H9 (cell line): ENCODE measurements around the gene ARHGEF7. TPM values are rescaled to one million over a fixed set of nuclear protein-coding genes. Genes with fewer than 3 reads are reported as not detected.

Source experiments
- DNase-seq: peaks from one replicate; pipeline ENCODE4 v3.0.0-alpha.2; 2017
- H2AFZ ChIP-seq: one replicate; pipeline ENCODE4 v1.6.1; 2013; ENCODE audit warnings: mild to moderate bottlenecking, low read length, control low read depth, moderate library complexity
- H2AK5ac ChIP-seq: 2 replicates; pipeline ENCODE4 v1.6.1; 2013; ENCODE audit warnings: low read length, control low read depth, mixed read lengths; ENCODE audit not compliant: insufficient read length
- H2BK120ac ChIP-seq: one replicate; pipeline ENCODE4 v1.6.1; 2013; ENCODE audit warnings: low read depth, mild to moderate bottlenecking, low read length, control low read depth, inconsistent platforms; ENCODE audit not compliant: poor library complexity, severe bottlenecking
- H2BK12ac ChIP-seq: 2 replicates; pipeline ENCODE4 v1.6.1; 2013; ENCODE audit warnings: low read length, control low read depth, mixed read lengths, low read depth; ENCODE audit not compliant: insufficient read length
- H2BK15ac ChIP-seq: 2 replicates; pipeline ENCODE4 v1.6.1; 2013; ENCODE audit warnings: low read depth, low read length, control low read depth
- H2BK20ac ChIP-seq: one replicate; pipeline ENCODE4 v1.6.1; 2013; ENCODE audit warnings: low read depth, mild to moderate bottlenecking, low read length, control low read depth, inconsistent platforms; ENCODE audit not compliant: poor library complexity, severe bottlenecking
- H2BK5ac ChIP-seq: 2 replicates; pipeline ENCODE4 v1.6.1; 2013; ENCODE audit warnings: low read length, control low read depth, mixed read lengths; ENCODE audit not compliant: insufficient read length
- H3K14ac ChIP-seq: 2 replicates; pipeline ENCODE4 v1.6.1; 2013; ENCODE audit warnings: low read length, control low read depth; ENCODE audit not compliant: insufficient read depth
- H3K18ac ChIP-seq: 2 replicates; pipeline ENCODE4 v1.6.1; 2013; ENCODE audit warnings: low read depth, mild to moderate bottlenecking, mixed read lengths, low read length, control low read depth; ENCODE audit not compliant: insufficient read length
- H3K23ac ChIP-seq: 2 replicates; pipeline ENCODE4 v1.6.1; 2013; ENCODE audit warnings: low read length, control low read depth, mixed read lengths, low read depth; ENCODE audit not compliant: insufficient read length
- H3K23me2 ChIP-seq: 2 replicates; pipeline ENCODE4 v1.6.1; 2013; ENCODE audit warnings: low read depth, mild to moderate bottlenecking, mixed read lengths, low read length, control low read depth; ENCODE audit not compliant: insufficient read length, poor library complexity, severe bottlenecking
- H3K27ac ChIP-seq: 2 replicates; pipeline ENCODE4 v1.5.1; 2013; ENCODE audit warnings: low read length, control low read depth, mixed read lengths, low read depth; ENCODE audit not compliant: insufficient read length
- H3K27me3 ChIP-seq: 2 replicates; pipeline ENCODE4 v1.6.1; 2013; ENCODE audit warnings: low read length, control low read depth, inconsistent platforms; ENCODE audit not compliant: insufficient read depth
- H3K4ac ChIP-seq: 2 replicates; pipeline ENCODE4 v1.6.1; 2013; ENCODE audit warnings: low read depth, mild to moderate bottlenecking, control low read depth, inconsistent platforms, low read length, moderate library complexity
- H3K4me1 ChIP-seq: 2 replicates; pipeline ENCODE4 v1.6.1; 2013; ENCODE audit warnings: low read length, control low read depth, inconsistent platforms; ENCODE audit not compliant: insufficient read depth
- H3K4me2 ChIP-seq: 2 replicates; pipeline ENCODE4 v1.6.1; 2013; ENCODE audit warnings: low read length, control low read depth, mixed read lengths; ENCODE audit not compliant: insufficient read length, insufficient read depth
- H3K56ac ChIP-seq: 2 replicates; pipeline ENCODE4 v1.6.1; 2013; ENCODE audit warnings: low read depth, mild to moderate bottlenecking, mixed read lengths, low read length, control low read depth; ENCODE audit not compliant: insufficient read length
- H3K79me1 ChIP-seq: 2 replicates; pipeline ENCODE4 v1.6.1; 2013; ENCODE audit warnings: low read depth, mild to moderate bottlenecking, moderate library complexity, low read length, control low read depth, inconsistent platforms; ENCODE audit not compliant: insufficient read depth, poor library complexity, severe bottlenecking
- H3K79me2 ChIP-seq: 2 replicates; pipeline ENCODE4 v1.6.1; 2013; ENCODE audit warnings: low read length, control low read depth, inconsistent platforms; ENCODE audit not compliant: insufficient read depth
- H3K9ac ChIP-seq: 2 replicates; pipeline ENCODE4 v1.6.1; 2013; ENCODE audit warnings: low read length, control low read depth, mixed read lengths; ENCODE audit not compliant: insufficient read length; ENCODE audit errors: extremely low read depth
- H3K9me3 ChIP-seq: one replicate; pipeline ENCODE4 v1.6.1; 2013; ENCODE audit warnings: low read depth, low read length, inconsistent platforms; ENCODE audit not compliant: control insufficient read depth
- H3T11ph ChIP-seq: one replicate; pipeline ENCODE4 v1.6.1; 2013; ENCODE audit warnings: mild to moderate bottlenecking, low read length, control low read depth, inconsistent platforms
- H4K20me1 ChIP-seq: one replicate; pipeline ENCODE4 v1.6.1; 2013; ENCODE audit not compliant: control insufficient read depth, insufficient read length, insufficient read depth
- H4K5ac ChIP-seq: 2 replicates; pipeline ENCODE4 v1.6.1; 2013; ENCODE audit warnings: low read depth, mild to moderate bottlenecking, mixed read lengths, low read length, control low read depth; ENCODE audit not compliant: insufficient read length
- H4K8ac ChIP-seq: replicated peaks from 2 replicates; pipeline ENCODE4 v1.6.1; 2013; ENCODE audit warnings: low read length, control low read depth, mixed read lengths, low read depth; ENCODE audit not compliant: insufficient read length
- H4K91ac ChIP-seq: 2 replicates; pipeline ENCODE4 v1.6.1; 2013; ENCODE audit warnings: low read depth, mild to moderate bottlenecking, moderate library complexity, mixed read lengths, low read length, control low read depth; ENCODE audit not compliant: insufficient read length
- H3K27ac Mint-ChIP-seq, 3 experiments: 2 replicates in 2 of 3; 3 replicates in 1 of 3; pipeline ENCODE4 v1.8.0; 2020 to 2021; ENCODE audit warnings: mixed read lengths in 3 of 3, mild to moderate bottlenecking in 1 of 3, moderate library complexity in 1 of 3
- H3K27me3 Mint-ChIP-seq: 2 replicates; pipeline ENCODE4 v1.8.0; 2021; ENCODE audit warnings: low read depth, mild to moderate bottlenecking, moderate library complexity, mixed read lengths
- H3K36me3 Mint-ChIP-seq, 3 experiments: 2 replicates in 2 of 3; 3 replicates in 1 of 3; pipeline ENCODE4 v1.8.0; 2020 to 2021; ENCODE audit warnings: low read depth in 3 of 3, mixed read lengths in 3 of 3; ENCODE audit not compliant: insufficient read depth in 1 of 3
- H3K4me1 Mint-ChIP-seq, 2 experiments: 2 replicates each; pipeline ENCODE4 v1.8.0; 2020; ENCODE audit warnings: mixed read lengths in 2 of 2
- H3K4me3 Mint-ChIP-seq, 2 experiments: 2 replicates in 1 of 2; 3 replicates in 1 of 2; pipeline ENCODE4 v1.8.0; 2020 to 2021; ENCODE audit warnings: mild to moderate bottlenecking in 2 of 2, mixed read lengths in 2 of 2, moderate library complexity in 1 of 2
- H3K9me3 Mint-ChIP-seq, 2 experiments: 2 replicates in 1 of 2; 3 replicates in 1 of 2; pipeline ENCODE4 v1.8.0; 2020; ENCODE audit warnings: mild to moderate bottlenecking in 2 of 2, mixed read lengths in 2 of 2, moderate library complexity in 1 of 2
- WGBS: extraction: QIAGEN DNeasy Blood & Tissue Kit; methylation state at CpG from one replicate; pipeline ENCODE4 v1.1.7; 2013; ENCODE audit warnings: missing lambda C conversion rate, low lambda C conversion rate, mixed read lengths; ENCODE audit not compliant: insufficient read length; ENCODE audit errors: extremely low coverage; 5-methylcytosine and 5-hydroxymethylcytosine counted together
- total RNA-seq: library from RNA; stranded (reverse); gene quantifications from 2 replicates; pipeline ENCODE4 v1.2.1, GENCODE V29; 2021
- TF ChIP-seq, protein P1 (sequence below): fragments of 200-600 bp; sonication (generic); conservative IDR thresholded peaks from 3 replicates; pipeline ENCODE4 v1.8.0; 2021; ENCODE audit warnings: antibody characterized with exemption, mild to moderate bottlenecking

The ARHGEF7 gene
- total RNA-seq, 1 experiment from 2014 or later, result 51.9 TPM

DNA sequence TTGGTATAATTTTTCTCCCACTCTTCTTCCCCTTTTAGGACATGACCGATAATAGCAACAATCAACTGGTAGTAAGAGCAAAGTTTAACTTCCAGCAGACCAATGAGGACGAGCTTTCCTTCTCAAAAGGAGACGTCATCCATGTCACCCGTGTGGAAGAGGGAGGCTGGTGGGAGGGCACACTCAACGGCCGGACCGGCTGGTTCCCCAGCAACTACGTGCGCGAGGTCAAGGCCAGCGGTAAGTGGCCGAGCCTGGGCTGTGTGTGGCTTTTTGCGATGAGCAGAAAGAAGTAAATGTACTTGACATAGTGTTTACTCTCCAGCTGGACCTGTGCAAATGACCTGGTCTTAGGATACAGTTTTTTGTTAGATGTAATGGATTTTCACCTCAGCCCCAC is 102.5 kb downstream of the ARHGEF7 start:
- no CpG with 5 or more reads among the region's 13 CpGs for WGBS
- no peak overlapping the region for H4K5ac ChIP-seq
- H3K27ac ChIP-seq, result no peak overlapping the region
- H3K56ac ChIP-seq, result no peak overlapping the region
- H3K4me2 ChIP-seq, result no peak overlapping the region
- H2BK5ac ChIP-seq, result no peak overlapping the region
- H3K14ac ChIP-seq, result no peak overlapping the region
- peaks cover 0 to 5% (median 0%) of the 10 kb centered on the region in 3 experiments; a peak in 2 of 7 replicates for H3K36me3 Mint-ChIP-seq
- no peak overlapping the region for H3T11ph ChIP-seq
- DNase-seq, result no peak
- H4K8ac ChIP-seq, result no peak overlapping the region
- no peaks in the 10 kb centered on the region for H3K9me3 ChIP-seq
- H2AK5ac ChIP-seq, result no peak overlapping the region
- peaks cover 2% of the 10 kb centered on the region for H3K23me2 ChIP-seq
- no peak overlapping the region for H3K9ac ChIP-seq
- H2BK15ac ChIP-seq, result no peak overlapping the region
- H3K4me1 ChIP-seq, result peaks cover 21% of the 10 kb centered on the region
- peaks cover 70 to 74% of the 10 kb centered on the region in 2 experiments for H3K4me1 Mint-ChIP-seq
- H3K27me3 ChIP-seq, result no peaks in the 10 kb centered on the region
- peaks cover 10% of the 10 kb centered on the region for H3K79me1 ChIP-seq
- no peak overlapping the region for H3K4ac ChIP-seq
- no peak overlapping the region for H2BK12ac ChIP-seq
- H3K27me3 Mint-ChIP-seq, result no peaks in the 10 kb centered on the region
- H3K4me3 Mint-ChIP-seq, result no peak overlapping the region
- H4K20me1 ChIP-seq, result no peaks in the 10 kb centered on the region
- no peak overlapping the region for H2BK120ac ChIP-seq
- peak overlapping the region in 2 of 3 experiments; percentile 2 to 97; a peak in 3 of 7 replicates for H3K27ac Mint-ChIP-seq
- H3K79me2 ChIP-seq, result peaks cover 10% of the 10 kb centered on the region; the same call in 1 of the 2 replicates
- H3K23ac ChIP-seq, result no peak overlapping the region
- no peaks in the 10 kb centered on the region for H3K9me3 Mint-ChIP-seq
- no peak overlapping the region for H2BK20ac ChIP-seq
- TF ChIP-seq, protein P1, sequence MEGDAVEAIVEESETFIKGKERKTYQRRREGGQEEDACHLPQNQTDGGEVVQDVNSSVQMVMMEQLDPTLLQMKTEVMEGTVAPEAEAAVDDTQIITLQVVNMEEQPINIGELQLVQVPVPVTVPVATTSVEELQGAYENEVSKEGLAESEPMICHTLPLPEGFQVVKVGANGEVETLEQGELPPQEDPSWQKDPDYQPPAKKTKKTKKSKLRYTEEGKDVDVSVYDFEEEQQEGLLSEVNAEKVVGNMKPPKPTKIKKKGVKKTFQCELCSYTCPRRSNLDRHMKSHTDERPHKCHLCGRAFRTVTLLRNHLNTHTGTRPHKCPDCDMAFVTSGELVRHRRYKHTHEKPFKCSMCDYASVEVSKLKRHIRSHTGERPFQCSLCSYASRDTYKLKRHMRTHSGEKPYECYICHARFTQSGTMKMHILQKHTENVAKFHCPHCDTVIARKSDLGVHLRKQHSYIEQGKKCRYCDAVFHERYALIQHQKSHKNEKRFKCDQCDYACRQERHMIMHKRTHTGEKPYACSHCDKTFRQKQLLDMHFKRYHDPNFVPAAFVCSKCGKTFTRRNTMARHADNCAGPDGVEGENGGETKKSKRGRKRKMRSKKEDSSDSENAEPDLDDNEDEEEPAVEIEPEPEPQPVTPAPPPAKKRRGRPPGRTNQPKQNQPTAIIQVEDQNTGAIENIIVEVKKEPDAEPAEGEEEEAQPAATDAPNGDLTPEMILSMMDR, result no peak
- no peak overlapping the region for H3K18ac ChIP-seq
- H4K91ac ChIP-seq, result no peak overlapping the region
- H2AFZ ChIP-seq, result no peak overlapping the region
